ENCODE measurements around the gene LIFR. TPM values are rescaled to one million over a fixed set of nuclear protein-coding genes. Genes with fewer than 3 reads are reported as not detected.

The LIFR gene
- total RNA-seq, 1 experiment from 2014 or later = 7.8 TPM

GRCh38 chr5:38463634-38464521 is 92.6 kb downstream of the LIFR start:
- Mint-ChIP-seq H3K9me3 (no peaks in the 10 kb centered on the region), H3K36me3 (ENCODE audit: insufficient read depth in 1 of 3, low read depth in 3 of 3) (no peaks in the 10 kb centered on the region; a peak in 1 of 7 replicates), H3K27me3 (ENCODE audit: low read depth) (peaks cover 2% of the 10 kb centered on the region; the same call in 1 of the 2 replicates), H3K27ac (no peak overlapping the region), H3K4me1 (peaks cover 7 to 14% of the 10 kb centered on the region in 2 experiments), H3K4me3 (no peak overlapping the region)
- Histone ChIP-seq H3K27me3 (ENCODE audit: insufficient read depth, low read length) (no peaks in the 10 kb centered on the region), H3K79me1 (ENCODE audit: insufficient read depth, low read depth, low read length, poor library complexity, severe bottlenecking) (no peaks in the 10 kb centered on the region), H2BK5ac (ENCODE audit: insufficient read length, low read length) (no peak overlapping the region), H3K4me1 (ENCODE audit: insufficient read depth, low read length) (no peaks in the 10 kb centered on the region), H2AK5ac (ENCODE audit: insufficient read length, low read length) (no peak overlapping the region), H3K23ac (ENCODE audit: insufficient read length, low read depth, low read length) (no peak overlapping the region), H3K4ac (ENCODE audit: low read depth, low read length) (no peak overlapping the region), H3K18ac (ENCODE audit: insufficient read length, low read depth, low read length) (no peak overlapping the region), H2BK20ac (ENCODE audit: low read depth, low read length, poor library complexity, severe bottlenecking) (no peak overlapping the region), H2AFZ (ENCODE audit: low read length) (no peak overlapping the region), H4K20me1 (ENCODE audit: control insufficient read depth, insufficient read depth, insufficient read length) (no peaks in the 10 kb centered on the region), H3T11ph (ENCODE audit: low read length) (no peak overlapping the region), H3K56ac (ENCODE audit: insufficient read length, low read depth, low read length) (no peak overlapping the region), H3K27ac (ENCODE audit: insufficient read length, low read depth, low read length) (no peak overlapping the region), H3K23me2 (ENCODE audit: insufficient read length, low read depth, low read length, poor library complexity, severe bottlenecking) (no peaks in the 10 kb centered on the region), H3K4me2 (ENCODE audit: insufficient read depth, insufficient read length, low read length) (no peak overlapping the region), H3K9ac (ENCODE audit: extremely low read depth, insufficient read length, low read length) (no peak overlapping the region), H2BK12ac (ENCODE audit: insufficient read length, low read depth, low read length) (no peak overlapping the region), H3K9me3 (ENCODE audit: control insufficient read depth, low read depth, low read length) (no peaks in the 10 kb centered on the region), H3K79me2 (ENCODE audit: insufficient read depth, low read length) (no peaks in the 10 kb centered on the region), H3K14ac (ENCODE audit: insufficient read depth, low read length) (no peak overlapping the region; the same call in 1 of the 2 replicates), H4K5ac (ENCODE audit: insufficient read length, low read depth, low read length) (no peak overlapping the region), H2BK120ac (ENCODE audit: low read depth, low read length, poor library complexity, severe bottlenecking) (no peak overlapping the region), H4K91ac (ENCODE audit: insufficient read length, low read depth, low read length) (no peak overlapping the region), H2BK15ac (ENCODE audit: low read depth, low read length) (no peak overlapping the region), H4K8ac (replicated peaks; ENCODE audit: insufficient read length, low read depth, low read length) (no peak overlapping the region)
- no CpG with 5 or more reads among the region's 10 CpGs for WGBS (ENCODE audit: extremely low coverage, insufficient read length, low lambda C conversion rate)
- TF ChIP-seq CTCF (conservative IDR thresholded peaks at IDR 0.05) = no peak
- no peak for DNase-seq

Measured in H9 (cell line).